Left lung (tissue), 10 donors: ENCODE measurements around the gene MEOX1. TPM values are rescaled to one million over a fixed set of nuclear protein-coding genes. Genes with fewer than 3 reads are reported as not detected.

Experiments used
- ATAC-seq: fragments of 200-7000 bp; cut with Tn5 transposase; one replicate; pipeline ENCODE4 v1.9.1; 2020; ENCODE audit warnings: moderate library complexity
- DNase-seq, 4 donors: peaks; one replicate each; pipeline ENCODE4 v3.0.0-alpha.2; 2013 to 2020
- H3K27ac ChIP-seq, 2 donors: fragments of 200-600 bp; sonication (generic) in 1 of 2; one replicate each; pipeline versions ENCODE4 v1.5.0 to v1.8.0; 2020 to 2021
- H3K27me3 ChIP-seq, 2 donors: fragments of 200-600 bp; sonication (generic) in 1 of 2; one replicate each; pipeline versions ENCODE4 v1.5.0 to v1.8.0; 2020 to 2021
- H3K36me3 ChIP-seq, 2 donors: fragments of 200-600 bp; sonication (generic) in 1 of 2; one replicate each; pipeline versions ENCODE4 v1.5.0 to v1.8.0; 2020 to 2021
- H3K4me1 ChIP-seq, 2 donors: fragments of 200-600 bp; one replicate each; pipeline ENCODE4 v1.8.0; 2021
- H3K4me3 ChIP-seq, 2 donors: fragments of 200-600 bp; sonication (generic) in 1 of 2; one replicate each; pipeline versions ENCODE4 v1.5.0 to v1.8.0; 2020 to 2021; ENCODE audit warnings: mild to moderate bottlenecking in 1 of 2
- H3K9me3 ChIP-seq, 2 donors: fragments of 200-600 bp; sonication (generic) in 1 of 2; one replicate each; pipeline versions ENCODE4 v1.5.0 to v1.8.0; 2020 to 2021
- CTCF ChIP-seq, 2 donors: fragments of 200-600 bp; sonication (generic) in 1 of 2; IDR thresholded peaks; one replicate each; pipeline versions ENCODE4 v1.5.0 to v1.8.0; 2021; ENCODE audit warnings: antibody characterized with exemption in 2 of 2
- intact Hi-C, 2 donors: fragments of 100-400 bp; cut with DNase I; formaldehyde crosslinking; loops; one replicate each; pipeline versions ENCODE4 v1.11.2 to v1.14.2; 2022
- polyA plus RNA-seq, 6 donors: library from polyadenylated mRNA; unstranded; fragments of 120-200 nt; gene quantifications; one replicate each; pipeline ENCODE4 v1.2.1, GENCODE V29; 2013; ENCODE audit not compliant: insufficient read length in 6 of 6
- total RNA-seq, 2 donors: library from RNA; stranded (reverse); fragmentation: NEBNext Ultra II Directional; extraction: Animal tissue kit (Norgen Biotek cat#: 25700); gene quantifications; one replicate each; pipeline ENCODE4 v1.2.1, GENCODE V29; 2021
- donor health status: DM: no; HTN: yes; CAD: no.
- donor health status: DM: no; HTN: no; CAD: no.

Gene MEOX1
- total and polyA plus RNA-seq, 8 donors = 0.29 to 1.5 (median 0.36) TPM

GRCh38 chr17:43641416-43641815 lies 20.3 kb downstream of the MEOX1 start:
- H3K27me3 ChIP-seq = peaks cover 0 to 20% of the 10 kb centered on the region in 2 donors
- DNase-seq (peak in 1 of 4 donors; percentile 48), ATAC-seq (no peak)
- intact Hi-C loops = no loop called here
- peaks cover 3 to 8% of the 10 kb centered on the region in 2 donors for H3K4me1 ChIP-seq
- no peak overlapping the region for H3K4me3 ChIP-seq
- H3K36me3 ChIP-seq = no peaks in the 10 kb centered on the region
- no peak overlapping the region for H3K27ac ChIP-seq
- TF ChIP-seq CTCF (IDR thresholded peaks at IDR 0.05) = no peak
- H3K9me3 ChIP-seq = no peaks in the 10 kb centered on the region

GRCh38 chr17:43640491-43641252 lies 21.1 kb downstream of the MEOX1 start:
- DNase-seq (peak in 1 of 4 donors; percentile 22), ATAC-seq (no peak)
- Histone ChIP-seq H3K27ac (no peak overlapping the region), H3K9me3 (no peaks in the 10 kb centered on the region), H3K4me1 (peaks cover 0 to 2% of the 10 kb centered on the region in 2 donors), H3K36me3 (no peaks in the 10 kb centered on the region), H3K4me3 (no peak overlapping the region), H3K27me3 (peaks cover 0 to 12% of the 10 kb centered on the region in 2 donors)
- no peak for TF ChIP-seq CTCF (IDR thresholded peaks at IDR 0.05)
- intact Hi-C loops = no loop called here

- Histone ChIP-seq H3K4me1 (no peaks in the 10 kb centered on the region), H3K27ac (no peak overlapping the region), H3K4me3 (no peak overlapping the region), H3K36me3 (no peaks in the 10 kb centered on the region), H3K9me3 (no peaks in the 10 kb centered on the region), H3K27me3 (no peaks in the 10 kb centered on the region)
- no peak for TF ChIP-seq CTCF (IDR thresholded peaks at IDR 0.05)
- intact Hi-C loops = no loop called here
- no peak for ATAC-seq
- peak in 1 of 4 donors; percentile 6 for DNase-seq
Measured at GRCh38 chr17:43637563-43638323, 24.0 kb downstream of the MEOX1 start.

GRCh38 chr17:43636426-43636825 lies 25.3 kb downstream of the MEOX1 start:
- H3K4me1 ChIP-seq = no peaks in the 10 kb centered on the region
- intact Hi-C loops = no loop called here
- ATAC-seq (no peak), DNase-seq (peak in 1 of 4 donors; percentile 5)
- H3K36me3 ChIP-seq = no peaks in the 10 kb centered on the region
- H3K4me3 ChIP-seq = no peak overlapping the region
- no peaks in the 10 kb centered on the region for H3K27me3 ChIP-seq
- H3K27ac ChIP-seq = no peak overlapping the region
- TF ChIP-seq CTCF (IDR thresholded peaks at IDR 0.05) = no peak
- H3K9me3 ChIP-seq = no peaks in the 10 kb centered on the region

- no peak overlapping the region for H3K27ac ChIP-seq
- no peak for TF ChIP-seq CTCF (IDR thresholded peaks at IDR 0.05)
- DNase-seq = peak in 1 of 4 donors; percentile 41
- ATAC-seq = no peak
- H3K36me3 ChIP-seq = no peaks in the 10 kb centered on the region
- no peaks in the 10 kb centered on the region for H3K4me1 ChIP-seq
- H3K4me3 ChIP-seq = no peak overlapping the region
- H3K9me3 ChIP-seq = no peaks in the 10 kb centered on the region
- no peaks in the 10 kb centered on the region for H3K27me3 ChIP-seq
- intact Hi-C loops = no loop called here
Measured at GRCh38 chr17:43634591-43635125, 27.1 kb downstream of the MEOX1 start.
